Osteocyte (in vitro differentiated cells): ENCODE measurements around the gene CAB39L. TPM values are rescaled to one million over a fixed set of nuclear protein-coding genes. Genes with fewer than 3 reads are reported as not detected.

Experiments
- DNase-seq: peaks from one replicate; pipeline ENCODE4 v3.0.0; 2021; ENCODE audit warnings: mixed read lengths; ENCODE audit not compliant: unreplicated experiment; ENCODE audit errors: extremely low spot score
- H3K27ac Mint-ChIP-seq: one replicate; pipeline ENCODE4 v1.8.0; 2021; ENCODE audit warnings: mild to moderate bottlenecking, mixed read lengths; ENCODE audit not compliant: unreplicated experiment
- H3K27me3 Mint-ChIP-seq: one replicate; pipeline ENCODE4 v1.8.0; 2021; ENCODE audit warnings: mixed read lengths; ENCODE audit not compliant: unreplicated experiment
- H3K36me3 Mint-ChIP-seq: one replicate; pipeline ENCODE4 v1.8.0; 2021; ENCODE audit warnings: mixed read lengths; ENCODE audit not compliant: unreplicated experiment
- H3K4me1 Mint-ChIP-seq: one replicate; pipeline ENCODE4 v1.8.0; 2021; ENCODE audit warnings: mixed read lengths; ENCODE audit not compliant: unreplicated experiment
- H3K4me3 Mint-ChIP-seq: one replicate; pipeline ENCODE4 v1.8.0; 2021; ENCODE audit warnings: mild to moderate bottlenecking, moderate library complexity, mixed read lengths; ENCODE audit not compliant: unreplicated experiment
- H3K9me3 Mint-ChIP-seq: one replicate; pipeline ENCODE4 v1.8.0; 2021; ENCODE audit warnings: mixed read lengths; ENCODE audit not compliant: unreplicated experiment
- total RNA-seq: library from RNA; stranded (reverse); gene quantifications from 2 replicates; pipeline ENCODE4 v1.2.1, GENCODE V29; 2021
- TF ChIP-seq, protein P1 (sequence below): fragments of 200-600 bp; sonication (generic); IDR thresholded peaks from 2 replicates; pipeline ENCODE4 v1.5.0; 2021; ENCODE audit warnings: antibody characterized with exemption, mild to moderate bottlenecking, moderate library complexity

The CAB39L gene
- total RNA-seq, 1 donor from 2014 or later: 8.3 TPM

DNA sequence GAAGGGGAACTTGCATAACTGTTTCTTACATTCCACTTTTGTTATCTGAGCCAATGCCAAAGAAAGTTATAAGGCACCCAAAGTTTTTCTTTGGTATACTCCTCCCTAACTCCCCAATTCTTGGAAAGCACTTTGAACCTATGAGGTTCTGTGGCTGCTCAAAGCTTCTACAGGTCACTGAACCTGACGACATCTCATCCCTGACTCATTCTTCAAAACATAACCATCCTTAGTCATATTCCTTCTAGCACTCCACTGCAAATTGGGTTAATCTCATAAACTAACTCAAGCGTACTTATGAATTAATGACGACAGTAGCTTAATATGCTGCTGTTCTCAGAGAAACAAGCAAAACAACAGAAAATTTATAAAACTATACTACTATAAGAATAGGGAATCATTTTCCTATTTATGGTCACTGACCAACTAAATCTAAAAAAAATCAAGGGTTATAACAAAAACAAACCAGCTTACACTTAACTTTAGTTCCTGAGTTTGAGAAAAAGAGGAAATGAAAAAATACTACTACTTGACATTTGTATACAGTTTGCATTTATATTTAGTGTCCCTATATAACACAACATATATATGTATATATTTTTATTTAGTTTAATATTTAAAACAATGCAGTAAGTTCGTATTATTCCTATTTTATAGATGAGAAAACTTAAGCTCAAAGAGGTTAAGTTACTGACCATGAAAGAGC is 69.1 kb downstream of the CAB39L start:
- H3K36me3 Mint-ChIP-seq: no peaks in the 10 kb centered on the region
- no peaks in the 10 kb centered on the region for H3K9me3 Mint-ChIP-seq
- no peaks in the 10 kb centered on the region for H3K27me3 Mint-ChIP-seq
- no peak overlapping the region for H3K4me3 Mint-ChIP-seq
- peak overlapping the region; percentile 1 for H3K27ac Mint-ChIP-seq
- no peak for DNase-seq
- H3K4me1 Mint-ChIP-seq: peaks cover 39% of the 10 kb centered on the region
- TF ChIP-seq, protein P1, sequence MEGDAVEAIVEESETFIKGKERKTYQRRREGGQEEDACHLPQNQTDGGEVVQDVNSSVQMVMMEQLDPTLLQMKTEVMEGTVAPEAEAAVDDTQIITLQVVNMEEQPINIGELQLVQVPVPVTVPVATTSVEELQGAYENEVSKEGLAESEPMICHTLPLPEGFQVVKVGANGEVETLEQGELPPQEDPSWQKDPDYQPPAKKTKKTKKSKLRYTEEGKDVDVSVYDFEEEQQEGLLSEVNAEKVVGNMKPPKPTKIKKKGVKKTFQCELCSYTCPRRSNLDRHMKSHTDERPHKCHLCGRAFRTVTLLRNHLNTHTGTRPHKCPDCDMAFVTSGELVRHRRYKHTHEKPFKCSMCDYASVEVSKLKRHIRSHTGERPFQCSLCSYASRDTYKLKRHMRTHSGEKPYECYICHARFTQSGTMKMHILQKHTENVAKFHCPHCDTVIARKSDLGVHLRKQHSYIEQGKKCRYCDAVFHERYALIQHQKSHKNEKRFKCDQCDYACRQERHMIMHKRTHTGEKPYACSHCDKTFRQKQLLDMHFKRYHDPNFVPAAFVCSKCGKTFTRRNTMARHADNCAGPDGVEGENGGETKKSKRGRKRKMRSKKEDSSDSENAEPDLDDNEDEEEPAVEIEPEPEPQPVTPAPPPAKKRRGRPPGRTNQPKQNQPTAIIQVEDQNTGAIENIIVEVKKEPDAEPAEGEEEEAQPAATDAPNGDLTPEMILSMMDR: no peak

DNA sequence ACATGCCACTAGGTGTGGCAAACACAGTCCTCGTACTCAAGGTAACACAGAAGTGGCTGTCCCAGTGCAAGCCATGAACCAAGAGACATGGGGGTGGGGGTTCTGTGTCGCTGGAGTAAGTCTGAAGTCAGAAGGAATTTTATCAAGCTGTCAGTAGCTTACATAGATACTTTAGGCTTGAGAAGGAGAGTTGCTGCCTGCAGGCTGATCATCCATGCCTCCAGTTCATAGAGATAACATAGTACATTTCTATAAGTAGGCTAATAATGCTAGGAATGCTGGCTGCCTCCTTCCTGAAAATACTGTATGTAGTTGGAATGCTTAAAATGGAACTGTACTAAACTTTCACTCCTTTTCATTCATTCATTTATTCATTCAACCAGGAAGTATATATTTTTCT is 70.1 kb downstream of the CAB39L start:
- H3K4me3 Mint-ChIP-seq: no peak overlapping the region
- H3K27me3 Mint-ChIP-seq: no peaks in the 10 kb centered on the region
- peaks cover 43% of the 10 kb centered on the region for H3K4me1 Mint-ChIP-seq
- peak overlapping the region; percentile 56 for H3K27ac Mint-ChIP-seq
- TF ChIP-seq, protein P1: no peak
- H3K9me3 Mint-ChIP-seq: no peaks in the 10 kb centered on the region
- no peaks in the 10 kb centered on the region for H3K36me3 Mint-ChIP-seq
- DNase-seq: no peak

DNA sequence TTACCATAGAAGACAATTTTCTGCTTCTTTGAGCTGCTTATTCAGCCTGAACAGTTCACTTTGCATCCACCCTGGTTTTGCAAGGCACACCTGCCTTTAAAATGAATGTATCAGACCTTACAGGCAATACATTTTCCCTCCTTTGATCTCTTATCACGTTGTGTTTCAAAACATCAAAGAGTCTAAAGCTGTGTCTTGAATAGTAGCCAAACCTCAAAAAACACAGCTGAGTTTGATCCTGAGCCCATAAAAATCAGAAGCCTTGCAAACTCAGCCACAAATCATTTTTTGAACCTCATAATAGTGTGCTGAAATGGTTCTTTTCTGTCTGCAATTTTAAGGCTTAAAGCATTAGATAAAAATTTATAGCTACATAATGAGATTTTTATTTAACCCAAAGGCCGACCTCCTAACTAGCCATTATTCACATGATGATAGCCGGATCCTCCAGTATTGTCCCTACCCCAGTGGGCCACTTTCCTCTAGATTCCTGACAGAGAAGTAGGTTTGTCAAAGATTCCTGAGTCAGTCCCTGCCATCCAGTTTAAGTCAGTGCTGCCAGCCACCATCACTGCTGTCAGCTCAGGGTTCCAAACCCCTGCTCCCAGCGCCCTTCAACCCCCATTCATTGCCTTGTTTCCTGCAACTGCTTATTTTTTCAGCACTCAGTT is 71.8 kb downstream of the CAB39L start:
- peaks cover 59% of the 10 kb centered on the region for H3K4me1 Mint-ChIP-seq
- H3K4me3 Mint-ChIP-seq: no peak overlapping the region
- TF ChIP-seq, protein P1: no peak
- H3K36me3 Mint-ChIP-seq: no peaks in the 10 kb centered on the region
- DNase-seq: no peak
- no peaks in the 10 kb centered on the region for H3K27me3 Mint-ChIP-seq
- no peaks in the 10 kb centered on the region for H3K9me3 Mint-ChIP-seq
- peak overlapping the region; percentile 18 for H3K27ac Mint-ChIP-seq

DNA sequence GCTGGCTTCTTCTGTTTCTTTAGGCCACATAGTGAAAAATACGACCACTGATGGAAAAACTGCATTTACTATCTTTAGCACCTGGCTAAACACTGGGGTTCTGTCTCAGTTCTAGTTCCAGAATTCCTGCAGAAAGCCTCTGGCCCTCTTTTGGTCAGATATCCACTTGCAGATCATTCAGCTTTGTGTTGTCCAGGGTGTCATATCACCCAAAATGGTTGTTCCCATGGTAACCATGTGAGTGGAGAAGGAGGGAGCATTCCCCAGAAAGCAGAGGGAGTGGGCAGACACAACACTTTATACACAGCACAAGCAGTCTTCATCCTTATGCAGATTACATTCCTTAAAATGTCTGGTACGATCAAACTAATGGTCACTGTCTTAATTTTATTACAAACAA is 73.5 kb downstream of the CAB39L start:
- Mint-ChIP-seq H3K9me3 (peaks cover 4% of the 10 kb centered on the region), H3K27ac (peak overlapping the region; percentile 23), H3K4me3 (no peak overlapping the region), H3K36me3 (no peaks in the 10 kb centered on the region), H3K27me3 (no peaks in the 10 kb centered on the region), H3K4me1 (peaks cover 65% of the 10 kb centered on the region)
- TF ChIP-seq, protein P1: no peak
- DNase-seq: no peak

DNA sequence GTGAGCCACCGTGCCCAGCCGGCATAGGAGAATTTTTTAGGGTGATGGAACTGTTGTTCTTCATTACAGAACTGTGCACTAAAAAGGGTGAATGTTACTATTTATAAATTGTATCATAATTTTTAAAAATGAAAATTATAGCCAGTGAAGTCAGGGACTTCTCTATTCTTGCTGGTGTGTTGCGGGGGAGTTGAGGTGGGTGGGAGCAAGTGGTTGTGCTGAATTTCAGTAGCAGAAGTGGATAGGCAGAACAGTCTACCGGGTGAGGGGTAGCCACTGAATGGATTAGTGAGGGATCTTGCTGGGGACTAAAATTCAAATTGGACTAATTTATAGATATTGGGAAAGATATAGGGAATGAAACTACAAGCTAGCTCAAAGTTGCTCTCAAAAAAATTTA is 74.0 kb downstream of the CAB39L start:
- Mint-ChIP-seq H3K36me3 (no peaks in the 10 kb centered on the region), H3K9me3 (peaks cover 4% of the 10 kb centered on the region), H3K4me1 (peaks cover 61% of the 10 kb centered on the region), H3K27ac (no peak overlapping the region), H3K27me3 (no peaks in the 10 kb centered on the region), H3K4me3 (no peak overlapping the region)
- TF ChIP-seq, protein P1: no peak
- no peak for DNase-seq
